ENCODE data around the gene FEZ2. TPM values are rescaled to one million over a fixed set of nuclear protein-coding genes. Genes with fewer than 3 reads are reported as not detected.
A peak's percentile ranks its signal among the peaks of the same experiment; 100 is the strongest.

Gene FEZ2
- total RNA-seq, 3 donors from 2014 or later = 48.5 to 63.8 (median 49.0) TPM

DNA sequence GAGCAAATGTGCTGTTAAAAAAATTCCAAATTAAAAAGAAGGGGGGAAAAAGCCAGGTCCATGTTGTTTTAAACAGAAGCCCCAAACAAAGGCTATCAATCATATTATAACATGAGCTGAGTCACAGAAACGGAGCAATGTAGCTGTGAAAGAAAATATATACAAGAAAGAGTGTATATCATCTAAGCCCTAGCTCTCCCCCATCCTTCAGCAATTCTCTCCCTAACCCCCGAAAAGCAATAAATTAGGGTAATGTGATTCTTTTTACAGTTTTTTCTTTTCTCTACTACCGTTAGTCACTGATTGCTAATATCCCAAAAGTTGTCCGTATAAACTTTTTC lies 25.3 kb downstream of the FEZ2 start:
- H3K4me3 ChIP-seq = no peak overlapping the region
- no peaks in the 10 kb centered on the region for H3K4me1 ChIP-seq
- no peaks in the 10 kb centered on the region for H3K9me3 ChIP-seq
- H3K27ac ChIP-seq = no peak overlapping the region
- H3K27me3 ChIP-seq = no peaks in the 10 kb centered on the region
- TF ChIP-seq POLR2AphosphoS5 (IDR thresholded peaks at IDR 0.05) (no peak), POLR2A (IDR thresholded peaks at IDR 0.05) (no peak)
- TF ChIP-seq, protein P1, sequence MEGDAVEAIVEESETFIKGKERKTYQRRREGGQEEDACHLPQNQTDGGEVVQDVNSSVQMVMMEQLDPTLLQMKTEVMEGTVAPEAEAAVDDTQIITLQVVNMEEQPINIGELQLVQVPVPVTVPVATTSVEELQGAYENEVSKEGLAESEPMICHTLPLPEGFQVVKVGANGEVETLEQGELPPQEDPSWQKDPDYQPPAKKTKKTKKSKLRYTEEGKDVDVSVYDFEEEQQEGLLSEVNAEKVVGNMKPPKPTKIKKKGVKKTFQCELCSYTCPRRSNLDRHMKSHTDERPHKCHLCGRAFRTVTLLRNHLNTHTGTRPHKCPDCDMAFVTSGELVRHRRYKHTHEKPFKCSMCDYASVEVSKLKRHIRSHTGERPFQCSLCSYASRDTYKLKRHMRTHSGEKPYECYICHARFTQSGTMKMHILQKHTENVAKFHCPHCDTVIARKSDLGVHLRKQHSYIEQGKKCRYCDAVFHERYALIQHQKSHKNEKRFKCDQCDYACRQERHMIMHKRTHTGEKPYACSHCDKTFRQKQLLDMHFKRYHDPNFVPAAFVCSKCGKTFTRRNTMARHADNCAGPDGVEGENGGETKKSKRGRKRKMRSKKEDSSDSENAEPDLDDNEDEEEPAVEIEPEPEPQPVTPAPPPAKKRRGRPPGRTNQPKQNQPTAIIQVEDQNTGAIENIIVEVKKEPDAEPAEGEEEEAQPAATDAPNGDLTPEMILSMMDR (IDR thresholded peaks at IDR 0.05) = no peak
- intact Hi-C loops (cut with DNase I; ENCODE audit: low total_unique reads) = no loop called here
- no peak for DNase-seq (ENCODE audit: low spot score in 2 of 2)
- no peaks in the 10 kb centered on the region for H3K36me3 ChIP-seq

GRCh38 chr2:36572054-36572718 lies 25.8 kb downstream of the FEZ2 start:
- Histone ChIP-seq H3K4me3 (no peak overlapping the region), H3K27me3 (no peaks in the 10 kb centered on the region), H3K27ac (no peak overlapping the region), H3K9me3 (no peaks in the 10 kb centered on the region), H3K36me3 (no peaks in the 10 kb centered on the region), H3K4me1 (no peaks in the 10 kb centered on the region)
- TF ChIP-seq POLR2A (IDR thresholded peaks at IDR 0.05) (no peak), POLR2AphosphoS5 (IDR thresholded peaks at IDR 0.05) (no peak)
- TF ChIP-seq, protein P1 (IDR thresholded peaks at IDR 0.05) = no peak
- no peak for DNase-seq (ENCODE audit: low spot score in 2 of 2)
- intact Hi-C loops (cut with DNase I; ENCODE audit: low total_unique reads) = no loop called here

- no peaks in the 10 kb centered on the region for H3K36me3 ChIP-seq
- DNase-seq (ENCODE audit: low spot score in 2 of 2) = no peak
- no peak overlapping the region for H3K27ac ChIP-seq
- intact Hi-C loops (cut with DNase I; ENCODE audit: low total_unique reads) = no loop called here
- TF ChIP-seq, protein P1 (IDR thresholded peaks at IDR 0.05) = no peak
- TF ChIP-seq POLR2AphosphoS5 (IDR thresholded peaks at IDR 0.05) (no peak), POLR2A (IDR thresholded peaks at IDR 0.05) (no peak)
- H3K4me1 ChIP-seq = no peaks in the 10 kb centered on the region
- H3K9me3 ChIP-seq = no peaks in the 10 kb centered on the region
- H3K4me3 ChIP-seq = no peak overlapping the region
- no peaks in the 10 kb centered on the region for H3K27me3 ChIP-seq
Observed at GRCh38 chr2:36570416-36570815, 27.6 kb downstream of the FEZ2 start.

- H3K27me3 ChIP-seq = no peaks in the 10 kb centered on the region
- H3K27ac ChIP-seq = peak overlapping the region; percentile 11 to 27
- H3K4me1 ChIP-seq = no peaks in the 10 kb centered on the region
- intact Hi-C loops (cut with DNase I; ENCODE audit: low total_unique reads) = no loop called here
- H3K4me3 ChIP-seq = no peak overlapping the region
- H3K36me3 ChIP-seq = no peaks in the 10 kb centered on the region
- TF ChIP-seq, protein P1 (IDR thresholded peaks at IDR 0.05) = no peak
- TF ChIP-seq POLR2A (IDR thresholded peaks at IDR 0.05) = no peak
- TF ChIP-seq POLR2AphosphoS5 (IDR thresholded peaks at IDR 0.05) = no peak
- no peak for DNase-seq (ENCODE audit: low spot score in 2 of 2)
- no peaks in the 10 kb centered on the region for H3K9me3 ChIP-seq
Observed at GRCh38 chr2:36569267-36569856, 28.6 kb downstream of the FEZ2 start.

DNA sequence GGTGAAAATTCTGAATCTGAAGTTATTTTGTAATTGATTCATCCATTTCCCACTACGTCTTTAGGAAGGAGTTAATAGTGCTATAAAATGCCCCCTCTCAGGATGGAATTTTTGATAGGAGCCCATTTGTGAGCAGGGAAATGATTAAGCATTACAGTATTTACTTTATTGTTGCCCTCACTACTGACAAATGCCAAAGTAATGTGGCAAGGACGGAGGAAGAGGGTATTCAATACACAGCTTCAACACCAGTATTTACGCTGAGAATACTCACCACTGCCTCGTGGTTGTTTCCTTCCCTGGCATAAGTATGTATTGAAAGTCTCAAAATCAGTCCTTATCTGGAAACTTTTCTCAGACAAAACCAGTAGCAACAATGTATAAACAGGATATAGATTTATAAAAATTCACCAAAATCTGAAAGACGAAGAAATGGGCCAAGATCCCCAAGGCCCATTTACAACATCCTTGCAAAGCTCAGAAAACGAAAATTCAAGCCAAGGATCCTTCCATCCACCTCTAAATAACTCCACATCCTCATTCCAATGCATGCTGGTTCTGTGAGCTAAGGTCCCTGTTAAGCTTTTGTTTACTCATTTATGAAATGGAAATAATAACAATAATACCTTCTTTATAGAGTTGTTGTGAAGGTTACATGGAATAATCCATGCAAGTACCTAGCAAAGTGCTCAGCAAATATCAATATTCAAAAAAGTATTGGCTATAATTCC lies 29.3 kb downstream of the FEZ2 start:
- Histone ChIP-seq H3K27ac (peak overlapping the region; percentile 43 to 57), H3K27me3 (no peaks in the 10 kb centered on the region), H3K4me3 (no peak overlapping the region), H3K4me1 (no peaks in the 10 kb centered on the region), H3K9me3 (no peaks in the 10 kb centered on the region), H3K36me3 (no peaks in the 10 kb centered on the region)
- intact Hi-C loops (cut with DNase I; ENCODE audit: low total_unique reads) = no loop called here
- no peak for TF ChIP-seq POLR2AphosphoS5 (IDR thresholded peaks at IDR 0.05)
- TF ChIP-seq, protein P1 (IDR thresholded peaks at IDR 0.05) = no peak
- TF ChIP-seq POLR2A (IDR thresholded peaks at IDR 0.05) = no peak
- no peak for DNase-seq (ENCODE audit: low spot score in 2 of 2)
